Urothelium cell line (cell line): ENCODE measurements around the gene LRRIQ3.
A peak's percentile ranks its signal among the peaks of the same experiment; 100 is the strongest.
"Not testable (repeated sequence)": the region's sequence is repeated elsewhere in the genome, so short reads cannot be mapped to it uniquely, and the experiment has no call there.

Experiments
- DNase-seq: peaks from one replicate; pipeline ENCODE4 v3.0.0; 2011; ENCODE audit warnings: low spot score, mixed read lengths
- FAIRE-seq: peaks from 2 replicates; lab custom pipeline; 2011; peaks lifted over from hg19 to GRCh38; lab: Jason Lieb, UNC

LRRIQ3 gene

GRCh38 chr1:74197657-74198552 lies at the start of gene LRRIQ3, which contains the start of gene FPGT:
Gene LRRIQ3 (minus strand): TSS chr1:74198176. CDS start chr1:74183684, 14,492 bp downstream.
Gene FPGT (plus strand): TSS chr1:74198242. CDS start chr1:74198279, 37 bp downstream.
- FAIRE-seq = no peak
- DNase-seq = peak; percentile 96

GRCh38 chr1:74246315-74246714 lies 48.3 kb upstream of the LRRIQ3 start:
- peak; percentile 16 for DNase-seq
- FAIRE-seq = no peak

DNA sequence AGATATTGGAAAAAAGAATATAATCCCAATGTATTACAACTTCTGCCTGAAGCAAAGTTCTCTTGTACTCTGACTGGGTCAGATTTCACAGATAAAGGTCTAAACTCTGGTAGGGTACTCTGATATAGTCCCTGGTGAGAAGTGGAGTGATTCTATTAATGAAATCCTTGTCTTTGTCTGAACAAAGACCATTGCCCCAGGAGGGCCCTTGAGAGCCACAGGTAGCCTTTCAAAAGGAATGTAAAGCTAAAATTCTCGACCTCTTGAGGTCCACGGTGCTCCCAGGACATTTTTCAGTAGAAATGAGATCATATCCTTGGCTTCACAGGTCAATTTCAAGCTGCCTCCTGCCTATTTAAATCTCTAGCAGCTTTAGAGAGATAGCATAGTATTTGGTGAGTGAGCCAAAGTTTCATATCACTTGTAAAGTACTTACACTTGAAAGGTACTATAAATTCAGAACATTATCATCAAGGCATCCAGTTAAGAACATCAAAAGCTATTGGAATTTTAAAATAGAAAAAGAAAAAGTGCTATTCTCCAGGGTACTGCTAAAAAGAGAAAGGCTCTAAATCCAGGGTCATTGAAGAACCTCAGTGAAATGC lies 47.3 kb upstream of the LRRIQ3 start:
- FAIRE-seq (no peak), DNase-seq (no peak)

GRCh38 chr1:74237787-74238186 lies 39.8 kb upstream of the LRRIQ3 start:
- no peak for FAIRE-seq

GRCh38 chr1:74237035-74237434 lies 39.1 kb upstream of the LRRIQ3 start:
- FAIRE-seq (no peak), DNase-seq (no peak)

More at GRCh38 chr1:74237787-74238186, 39.8 kb upstream of the LRRIQ3 start:
- no peak for DNase-seq

GRCh38 chr1:74236440-74236839 lies 38.5 kb upstream of the LRRIQ3 start:
- DNase-seq (no peak), FAIRE-seq (no peak)

- DNase-seq (no peak), FAIRE-seq (no peak)
Measured at GRCh38 chr1:74235153-74235552, 37.2 kb upstream of the LRRIQ3 start, which contains the start of gene TNNI3K. Gene TNNI3K (plus strand): TSS chr1:74235387. CDS start chr1:74235452, 65 bp downstream.

GRCh38 chr1:74223453-74223852 lies 25.5 kb upstream of the LRRIQ3 start:
- DNase-seq = no peak
- no peak for FAIRE-seq

GRCh38 chr1:74222701-74223100 lies 24.7 kb upstream of the LRRIQ3 start:
- DNase-seq = no peak
- FAIRE-seq = no peak

- DNase-seq (no peak), FAIRE-seq (no peak)
Measured at GRCh38 chr1:74215229-74215628, 17.3 kb upstream of the LRRIQ3 start.

DNA sequence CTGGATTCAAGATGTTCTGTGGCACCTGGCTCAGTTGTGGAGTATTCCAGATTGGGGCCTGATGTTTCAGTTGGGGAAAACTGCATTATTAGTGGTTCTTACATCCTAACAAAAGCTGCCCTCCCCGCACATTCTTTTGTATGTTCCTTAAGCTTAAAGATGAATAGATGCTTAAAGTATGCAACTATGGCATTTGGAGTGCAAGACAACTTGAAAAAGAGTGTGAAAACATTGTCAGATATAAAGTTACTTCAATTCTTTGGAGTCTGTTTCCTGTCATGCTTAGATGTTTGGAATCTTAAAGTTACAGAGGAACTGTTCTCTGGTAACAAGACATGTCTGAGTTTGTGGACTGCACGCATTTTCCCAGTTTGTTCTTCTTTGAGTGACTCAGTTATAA lies 7.3 kb upstream of the LRRIQ3 start:
- DNase-seq = no peak
- no peak for FAIRE-seq

GRCh38 chr1:74199504-74199903 lies 1.5 kb upstream of the LRRIQ3 start:
- FAIRE-seq = no peak
- DNase-seq = no peak

GRCh38 chr1:74197255-74197654 lies 721 bp downstream of the LRRIQ3 start:
- no peak for FAIRE-seq
- no peak for DNase-seq

- DNase-seq = no peak
- no peak for FAIRE-seq
Measured at GRCh38 chr1:74195339-74195738, 2.6 kb downstream of the LRRIQ3 start.

DNA sequence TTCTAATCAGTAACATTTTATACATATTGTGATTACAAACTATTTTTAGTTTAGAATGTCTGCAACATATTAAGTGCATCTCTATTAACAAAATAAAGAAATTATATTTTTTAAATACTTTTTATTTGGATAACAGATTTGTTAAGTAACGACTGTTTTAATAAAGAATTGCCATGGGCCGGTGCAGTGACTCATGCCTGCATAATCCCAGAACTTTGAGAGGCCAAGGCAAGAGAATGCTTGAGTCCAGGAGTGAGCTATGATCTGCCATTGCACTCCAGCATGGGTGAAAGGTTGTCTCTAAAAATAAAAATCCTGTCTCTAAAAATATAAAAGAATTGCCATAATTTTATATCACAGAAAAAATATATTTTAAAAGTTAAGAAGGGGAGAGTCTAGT lies 4.1 kb downstream of the LRRIQ3 start:
- no peak for FAIRE-seq

DNA sequence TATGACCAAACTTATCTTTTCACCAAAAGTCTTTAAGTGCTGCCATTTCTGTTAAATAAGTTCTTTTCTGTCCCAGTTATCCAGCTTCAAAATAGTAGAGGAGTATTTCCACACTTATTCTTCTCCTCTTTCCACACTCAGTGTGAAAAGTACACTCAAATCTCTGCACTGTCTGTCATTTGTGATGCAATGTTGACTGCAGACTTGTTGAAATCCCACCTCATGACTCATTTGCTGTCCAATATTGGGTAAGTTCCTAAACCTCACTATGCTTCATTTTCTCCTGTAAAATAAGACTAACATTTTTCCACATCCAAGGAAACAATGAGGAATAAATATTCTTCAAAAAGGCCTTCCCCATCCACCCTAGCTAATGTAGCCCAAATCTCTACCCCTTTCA lies 17.5 kb downstream of the LRRIQ3 start:
- DNase-seq (no peak), FAIRE-seq (no peak)

More for the DNA sequence above, 4.1 kb downstream of the LRRIQ3 start:
- DNase-seq = no peak

DNA sequence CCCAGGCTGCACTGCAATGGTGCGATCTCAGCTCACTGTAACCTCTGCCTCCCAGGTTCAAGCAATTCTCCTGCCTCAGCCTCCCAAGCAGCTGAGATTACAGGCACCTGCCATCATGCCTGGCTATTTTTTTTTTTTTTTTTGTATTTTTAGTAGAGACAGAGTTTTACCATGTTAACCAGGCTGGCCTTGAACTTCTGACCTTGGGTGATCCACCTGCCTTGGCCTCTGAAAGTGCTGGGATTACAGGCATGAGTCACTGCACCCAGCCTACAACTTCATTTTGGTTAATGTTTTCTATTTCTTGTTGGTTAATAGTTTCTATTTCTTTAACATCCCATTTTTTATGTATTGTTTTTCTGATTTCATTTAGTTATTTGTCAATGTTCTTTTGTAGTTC lies 23.6 kb downstream of the LRRIQ3 start:
- not testable (repeated sequence) for FAIRE-seq, DNase-seq

DNA sequence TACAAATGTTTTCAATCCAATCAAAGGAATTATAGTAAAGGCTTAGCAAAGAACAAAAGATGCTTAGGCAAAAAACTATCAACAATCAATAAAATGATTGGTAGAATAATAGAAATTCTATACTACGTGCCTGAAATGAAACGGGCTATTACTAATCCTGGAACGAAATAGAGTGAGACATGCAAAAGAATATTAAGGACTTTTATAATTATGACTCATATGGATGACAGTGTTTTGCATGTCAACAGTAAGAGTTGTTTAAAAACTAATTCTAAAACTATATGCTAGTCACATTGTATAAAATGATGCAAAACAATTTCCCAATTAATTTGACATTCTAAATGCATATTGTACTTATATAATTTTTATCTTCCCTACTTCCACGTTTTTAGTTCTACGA lies 35.6 kb downstream of the LRRIQ3 start:
- FAIRE-seq (no peak), DNase-seq (no peak)

GRCh38 chr1:74161497-74161896 lies 36.5 kb downstream of the LRRIQ3 start:
- no peak for FAIRE-seq

DNA sequence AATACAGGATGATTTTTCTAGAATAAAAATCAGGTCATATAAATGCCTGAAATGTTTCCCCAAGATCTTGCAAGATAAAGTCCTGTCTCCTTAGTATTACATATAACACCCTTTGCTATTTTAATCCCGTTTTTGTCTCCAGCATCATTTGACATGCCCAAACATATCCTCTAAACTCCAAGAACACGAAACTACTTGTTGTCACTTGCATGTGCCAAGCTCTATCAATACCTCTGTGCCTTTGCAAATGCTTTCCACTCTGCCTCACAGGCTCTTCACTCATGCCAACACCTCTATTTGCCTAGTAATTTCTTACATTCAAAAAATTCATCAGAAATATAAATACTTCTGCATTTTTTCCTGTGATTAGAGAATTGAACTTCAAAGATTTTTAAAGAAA lies 37.9 kb downstream of the LRRIQ3 start:
- FAIRE-seq = no peak

More at GRCh38 chr1:74161497-74161896, 36.5 kb downstream of the LRRIQ3 start:
- no peak for DNase-seq

GRCh38 chr1:74145086-74145485 lies 52.9 kb downstream of the LRRIQ3 start:
- DNase-seq (no peak), FAIRE-seq (no peak)

More for the DNA sequence above, 37.9 kb downstream of the LRRIQ3 start:
- no peak for DNase-seq

- FAIRE-seq, DNase-seq: not testable (repeated sequence)
Measured at GRCh38 chr1:74117370-74117769, 80.6 kb downstream of the LRRIQ3 start.
